ENCODE measurements around the gene SLC38A7. TPM values are rescaled to one million over a fixed set of nuclear protein-coding genes. Genes with fewer than 3 reads are reported as not detected.

SLC38A7 gene
- total RNA-seq, 1 experiment from 2014 or later: 9.8 TPM

- Histone ChIP-seq H3K27me3 (ENCODE audit: insufficient read depth, low read length) (peaks cover 4% of the 10 kb centered on the region; the same call in 1 of the 2 replicates), H3K4me2 (ENCODE audit: low read length) (no peak overlapping the region), H3K79me2 (ENCODE audit: insufficient read depth, low read length) (no peaks in the 10 kb centered on the region), H2AFZ (ENCODE audit: low read depth, low read length, poor library complexity, severe bottlenecking) (no peak overlapping the region), H3K4me3 (replicated peaks in 1 of 2; ENCODE audit: low read depth in 1 of 2, low read length in 2 of 2) (no peak overlapping the region), H3K4me1 (ENCODE audit: control insufficient read depth in 1 of 2, insufficient read depth in 2 of 2, low read length in 2 of 2) (no peaks in the 10 kb centered on the region), H3K27ac (ENCODE audit: low read depth, low read length) (no peak overlapping the region), H3K9me3 (ENCODE audit: control insufficient read depth in 1 of 2, insufficient read depth in 1 of 2, low read depth in 1 of 2, low read length in 2 of 2) (no peaks in the 10 kb centered on the region), H3K9me2 (ENCODE audit: insufficient read depth) (no peaks in the 10 kb centered on the region), H4K20me1 (ENCODE audit: insufficient read depth) (no peaks in the 10 kb centered on the region), H3K36me3 (ENCODE audit: control insufficient read depth in 1 of 2, insufficient read depth in 2 of 2, low read length in 2 of 2) (no peaks in the 10 kb centered on the region), H3K9ac (ENCODE audit: low read length) (no peak overlapping the region)
- DNase-seq (ENCODE audit: low read depth, low spot score): no peak
- ATAC-seq: no peak
- POLR2A ChIA-PET: no interaction called here
- no TSS peak for BruUV-seq (replicated peaks)
- intact Hi-C loops (cut with micrococcal nuclease): no loop called here
- RAD21 ChIA-PET (ENCODE audit: low non-redundant PET in 1 of 2, low total read pairs in 2 of 2, uncharacterized antibody in 2 of 2, unreplicated experiment in 2 of 2): no interaction called here
- CTCF ChIA-PET: interaction anchor here (2.3 kb wide), 1 partner anchor 8 kb away, joined by 12 read pairs; no protein-coding TSS in a partner anchor
- TF ChIP-seq EZH2 (IDR thresholded peaks at IDR 0.05) (no peak), ELF1 (IDR thresholded peaks at IDR 0.05; ENCODE audit: borderline replicate concordance, low read depth) (no peak), CTCF (IDR thresholded peaks at IDR 0.05 in 2 of 3, conservative IDR thresholded peaks at IDR 0.05 in 1 of 3; ENCODE audit: borderline replicate concordance in 1 of 3, insufficient read depth in 1 of 3, low read depth in 2 of 3, low read length in 2 of 3) (no peak), POLR2AphosphoS5 (IDR thresholded peaks at IDR 0.05; ENCODE audit: low read depth, low read length) (no peak), TCF7L2 (IDR thresholded peaks at IDR 0.05; ENCODE audit: borderline replicate concordance, extremely low read depth, insufficient read depth, insufficient read length) (no peak), ZBTB33 (IDR thresholded peaks at IDR 0.05; ENCODE audit: extremely low read depth, insufficient replicate concordance, low read length) (no peak), SIN3A (IDR thresholded peaks at IDR 0.05; ENCODE audit: low read depth) (no peak), ZNF274 (IDR thresholded peaks at IDR 0.05; ENCODE audit: low read depth, low read length) (no peak)
These were observed 31.8 kb downstream of the SLC38A7 start for GRCh38 chr16:58652741-58653140.
